OCI-LY7 (cell line): ENCODE data around the gene COLQ.

ENCODE experiments used
- EZH2phosphoT487 ChIP-seq: fragments of 200-600 bp; sonication (generic); IDR thresholded peaks from 2 replicates; pipeline ENCODE4 v1.6.1; 2018; ENCODE audit warnings: low read depth, borderline replicate concordance, mild to moderate bottlenecking, mixed run types, antibody characterized with exemption, low read length, moderate library complexity, mixed read lengths
- TF ChIP-seq, protein P1 (sequence below): fragments of 200-600 bp; sonication (generic); conservative IDR thresholded peaks from 2 replicates; pipeline ENCODE4 v1.5.1; 2014; ENCODE audit warnings: mild to moderate bottlenecking, antibody characterized with exemption, low read length, moderate library complexity, mixed read lengths

DNA sequence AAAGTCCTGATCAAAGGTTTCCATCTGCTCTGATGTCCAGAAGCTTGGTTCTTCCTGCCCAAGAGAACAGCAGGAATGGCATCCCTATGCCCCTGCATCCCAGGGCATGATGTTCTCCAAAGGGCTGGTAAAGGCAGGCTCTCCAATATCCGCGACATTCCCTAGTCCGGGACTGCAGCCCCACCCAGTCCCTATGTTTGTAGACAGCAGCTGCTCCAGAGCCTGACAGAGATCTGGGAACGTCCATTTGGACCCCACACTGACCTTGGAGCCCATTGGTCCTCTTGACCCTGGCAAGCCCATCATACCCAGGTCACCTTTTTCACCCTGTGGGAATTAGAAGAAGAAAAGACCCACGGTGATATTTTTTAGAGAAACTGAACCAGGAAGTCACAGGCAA lies 46.3 kb downstream of the COLQ start:
- TF ChIP-seq, protein P1, sequence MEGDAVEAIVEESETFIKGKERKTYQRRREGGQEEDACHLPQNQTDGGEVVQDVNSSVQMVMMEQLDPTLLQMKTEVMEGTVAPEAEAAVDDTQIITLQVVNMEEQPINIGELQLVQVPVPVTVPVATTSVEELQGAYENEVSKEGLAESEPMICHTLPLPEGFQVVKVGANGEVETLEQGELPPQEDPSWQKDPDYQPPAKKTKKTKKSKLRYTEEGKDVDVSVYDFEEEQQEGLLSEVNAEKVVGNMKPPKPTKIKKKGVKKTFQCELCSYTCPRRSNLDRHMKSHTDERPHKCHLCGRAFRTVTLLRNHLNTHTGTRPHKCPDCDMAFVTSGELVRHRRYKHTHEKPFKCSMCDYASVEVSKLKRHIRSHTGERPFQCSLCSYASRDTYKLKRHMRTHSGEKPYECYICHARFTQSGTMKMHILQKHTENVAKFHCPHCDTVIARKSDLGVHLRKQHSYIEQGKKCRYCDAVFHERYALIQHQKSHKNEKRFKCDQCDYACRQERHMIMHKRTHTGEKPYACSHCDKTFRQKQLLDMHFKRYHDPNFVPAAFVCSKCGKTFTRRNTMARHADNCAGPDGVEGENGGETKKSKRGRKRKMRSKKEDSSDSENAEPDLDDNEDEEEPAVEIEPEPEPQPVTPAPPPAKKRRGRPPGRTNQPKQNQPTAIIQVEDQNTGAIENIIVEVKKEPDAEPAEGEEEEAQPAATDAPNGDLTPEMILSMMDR = no peak
- no peak for TF ChIP-seq EZH2phosphoT487
